ENCODE measurements around the gene ACKR2. TPM values are rescaled to one million over a fixed set of nuclear protein-coding genes. Genes with fewer than 3 reads are reported as not detected.
A peak's percentile ranks its signal among the peaks of the same experiment; 100 is the strongest.

ACKR2 gene
- polyA plus RNA-seq, 1 donor (not counting 4 experiments of a cell fraction or from before 2014, with no cell fraction given), result 0.22 TPM

DNA sequence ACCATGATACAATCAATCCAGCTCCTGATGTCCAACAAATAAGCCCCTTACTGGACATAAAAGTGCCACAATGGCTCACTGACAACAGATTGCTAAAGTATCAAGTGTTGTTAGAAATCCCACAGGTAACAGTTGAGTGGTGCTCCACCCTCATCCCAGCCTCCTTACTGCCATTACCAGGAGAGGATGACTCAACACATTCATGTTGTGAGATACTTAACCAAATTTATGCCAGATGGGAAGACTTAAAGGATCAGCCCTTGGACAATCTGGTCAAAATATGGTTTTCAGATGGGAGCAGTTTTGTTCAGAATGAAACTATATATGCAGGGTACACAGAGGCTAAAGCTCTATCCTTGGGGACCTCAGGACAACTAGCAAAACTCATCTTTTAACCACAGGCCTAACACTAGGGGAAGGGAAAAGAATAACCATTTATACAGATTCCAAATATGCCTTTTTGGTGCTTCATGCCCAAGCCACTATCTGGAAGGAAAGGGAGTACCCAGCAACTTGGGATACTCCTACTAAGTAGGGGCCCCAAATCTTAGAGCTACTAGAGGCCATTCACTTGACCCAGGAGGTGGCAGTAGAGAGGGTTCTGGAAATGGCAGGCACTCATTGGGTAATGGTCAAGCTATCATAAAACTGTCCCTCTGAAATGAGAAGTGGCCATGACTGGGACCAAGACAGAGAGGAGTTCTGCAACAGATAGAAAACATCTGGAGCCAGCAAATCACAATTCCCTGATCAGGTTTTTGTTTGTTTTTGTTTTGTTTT lies 89.8 kb downstream of the ACKR2 start:
- dilution Hi-C loops (cut with MboI; ENCODE audit: extremely low pct_ligation_motif_present, low sequenced_read_pairs), result no loop called here
- H3K9me1 ChIP-seq (ENCODE audit: control insufficient read depth, extremely low read depth, insufficient read depth, low read length), result no peaks in the 10 kb centered on the region
- peak; percentile 39 for FAIRE-seq
- no peaks in the 10 kb centered on the region for H4K20me1 ChIP-seq (ENCODE audit: control insufficient read depth, extremely low read depth, insufficient read depth, low read length)
- no peak for TF ChIP-seq EZH2 (IDR thresholded peaks at IDR 0.05; ENCODE audit: low read length)
- TF ChIP-seq, protein P1, sequence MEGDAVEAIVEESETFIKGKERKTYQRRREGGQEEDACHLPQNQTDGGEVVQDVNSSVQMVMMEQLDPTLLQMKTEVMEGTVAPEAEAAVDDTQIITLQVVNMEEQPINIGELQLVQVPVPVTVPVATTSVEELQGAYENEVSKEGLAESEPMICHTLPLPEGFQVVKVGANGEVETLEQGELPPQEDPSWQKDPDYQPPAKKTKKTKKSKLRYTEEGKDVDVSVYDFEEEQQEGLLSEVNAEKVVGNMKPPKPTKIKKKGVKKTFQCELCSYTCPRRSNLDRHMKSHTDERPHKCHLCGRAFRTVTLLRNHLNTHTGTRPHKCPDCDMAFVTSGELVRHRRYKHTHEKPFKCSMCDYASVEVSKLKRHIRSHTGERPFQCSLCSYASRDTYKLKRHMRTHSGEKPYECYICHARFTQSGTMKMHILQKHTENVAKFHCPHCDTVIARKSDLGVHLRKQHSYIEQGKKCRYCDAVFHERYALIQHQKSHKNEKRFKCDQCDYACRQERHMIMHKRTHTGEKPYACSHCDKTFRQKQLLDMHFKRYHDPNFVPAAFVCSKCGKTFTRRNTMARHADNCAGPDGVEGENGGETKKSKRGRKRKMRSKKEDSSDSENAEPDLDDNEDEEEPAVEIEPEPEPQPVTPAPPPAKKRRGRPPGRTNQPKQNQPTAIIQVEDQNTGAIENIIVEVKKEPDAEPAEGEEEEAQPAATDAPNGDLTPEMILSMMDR (optimal IDR thresholded peaks at IDR 0.05 in 1 of 3, IDR thresholded peaks at IDR 0.05 in 1 of 3, conservative IDR thresholded peaks at IDR 0.05 in 1 of 3; ENCODE audit: extremely low read depth in 1 of 3, insufficient read depth in 2 of 3, low read length in 3 of 3), result peak in 2 of 3 experiments; percentile 7 to 30
- H3K9me3 ChIP-seq (ENCODE audit: control insufficient read depth, low read depth, low read length), result no peaks in the 10 kb centered on the region
- H3K4me3 ChIP-seq (ENCODE audit: control insufficient read depth in 2 of 3, extremely low read depth in 1 of 3, insufficient read depth in 2 of 3, low read depth in 1 of 3, low read length in 3 of 3), result no peak overlapping the region
- no peaks in the 10 kb centered on the region for H3K36me3 ChIP-seq (ENCODE audit: control insufficient read depth in 2 of 2, extremely low read depth in 1 of 2, insufficient read depth in 2 of 2, low read length in 2 of 2)
- H3K9ac ChIP-seq (ENCODE audit: control insufficient read depth, extremely low read depth, insufficient read depth, low read length), result no peak overlapping the region
- DNase-seq (ENCODE audit: low read depth, low spot score), result no peak
- H3K27ac ChIP-seq (ENCODE audit: control insufficient read depth, insufficient read depth, low read length), result no peak overlapping the region
- H3K27me3 ChIP-seq (ENCODE audit: control insufficient read depth, extremely low read depth, insufficient read depth, low read length), result no peaks in the 10 kb centered on the region
- H3K79me2 ChIP-seq (ENCODE audit: control insufficient read depth, insufficient read depth, low read length), result no peaks in the 10 kb centered on the region
- H3K4me2 ChIP-seq (ENCODE audit: control insufficient read depth, extremely low read depth, insufficient read depth, low read depth, low read length), result no peak overlapping the region
- peaks cover 13% of the 10 kb centered on the region for H3K4me1 ChIP-seq (ENCODE audit: control insufficient read depth, extremely low read depth, insufficient read depth, low read length)
- no peak overlapping the region for H2AFZ ChIP-seq (ENCODE audit: control insufficient read depth, low read length)

DNA sequence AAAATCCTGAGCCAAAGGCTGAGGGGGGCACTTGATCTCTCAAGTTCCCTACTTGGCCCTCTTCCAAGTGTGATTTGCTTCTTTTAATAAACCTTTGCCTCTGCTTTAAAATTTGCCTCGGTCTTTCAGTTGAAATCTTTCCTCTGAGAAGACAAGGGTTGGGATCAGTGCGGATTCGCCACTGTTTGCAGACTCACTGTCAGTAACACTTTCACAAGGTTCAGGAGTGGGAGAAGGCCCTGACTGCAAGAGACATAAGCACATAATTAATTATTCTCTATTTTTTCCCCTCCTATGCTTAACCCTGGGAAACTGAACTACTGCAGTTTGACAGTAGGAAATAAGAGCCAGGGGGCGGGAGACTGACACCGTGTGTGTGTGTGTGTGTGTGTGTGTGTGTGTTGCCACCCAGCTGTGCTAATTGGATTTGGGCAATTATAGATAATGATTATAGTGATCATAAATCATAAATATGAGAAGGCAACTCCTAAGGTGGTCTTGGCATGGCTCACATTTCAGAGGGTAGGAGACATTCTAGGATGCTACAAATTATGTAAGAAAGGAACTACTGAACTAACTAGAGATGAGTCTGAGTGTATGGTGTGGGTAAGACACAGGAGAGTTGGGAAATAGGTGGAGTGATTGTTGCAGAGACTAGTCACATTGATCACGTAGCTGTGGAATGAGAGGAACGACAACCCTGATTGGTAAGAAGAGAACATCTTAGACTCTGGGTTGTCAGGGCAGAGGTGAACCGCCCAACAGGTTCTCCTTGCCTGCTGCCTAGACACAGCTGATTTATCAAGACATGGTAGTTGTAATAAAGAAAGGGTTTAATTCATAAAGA lies 91.2 kb downstream of the ACKR2 start:
- Histone ChIP-seq H3K27me3 (ENCODE audit: control insufficient read depth, extremely low read depth, insufficient read depth, low read length) (peaks cover 7% of the 10 kb centered on the region), H3K9ac (ENCODE audit: control insufficient read depth, extremely low read depth, insufficient read depth, low read length) (no peak overlapping the region), H4K20me1 (ENCODE audit: control insufficient read depth, extremely low read depth, insufficient read depth, low read length) (no peaks in the 10 kb centered on the region), H3K4me1 (ENCODE audit: control insufficient read depth, extremely low read depth, insufficient read depth, low read length) (peaks cover 13% of the 10 kb centered on the region), H3K36me3 (ENCODE audit: control insufficient read depth in 2 of 2, extremely low read depth in 1 of 2, insufficient read depth in 2 of 2, low read length in 2 of 2) (no peaks in the 10 kb centered on the region), H3K79me2 (ENCODE audit: control insufficient read depth, insufficient read depth, low read length) (no peaks in the 10 kb centered on the region), H3K4me2 (ENCODE audit: control insufficient read depth, extremely low read depth, insufficient read depth, low read depth, low read length) (peak overlapping the region; percentile 18), H2AFZ (ENCODE audit: control insufficient read depth, low read length) (no peak overlapping the region), H3K9me3 (ENCODE audit: control insufficient read depth, low read depth, low read length) (no peaks in the 10 kb centered on the region), H3K9me1 (ENCODE audit: control insufficient read depth, extremely low read depth, insufficient read depth, low read length) (no peaks in the 10 kb centered on the region), H3K4me3 (ENCODE audit: control insufficient read depth in 2 of 3, extremely low read depth in 1 of 3, insufficient read depth in 2 of 3, low read depth in 1 of 3, low read length in 3 of 3) (no peak overlapping the region), H3K27ac (ENCODE audit: control insufficient read depth, insufficient read depth, low read length) (no peak overlapping the region)
- FAIRE-seq (peak; percentile 79), DNase-seq (ENCODE audit: low read depth, low spot score) (peak; percentile 38)
- TF ChIP-seq, protein P1 (optimal IDR thresholded peaks at IDR 0.05 in 1 of 3, IDR thresholded peaks at IDR 0.05 in 1 of 3, conservative IDR thresholded peaks at IDR 0.05 in 1 of 3; ENCODE audit: extremely low read depth in 1 of 3, insufficient read depth in 2 of 3, low read length in 3 of 3), result no peak
- no peak for TF ChIP-seq EZH2 (IDR thresholded peaks at IDR 0.05; ENCODE audit: low read length)
- dilution Hi-C loops (cut with MboI; ENCODE audit: extremely low pct_ligation_motif_present, low sequenced_read_pairs), result no loop called here

All from keratinocyte (primary cell).